ENCODE results near the gene CARD11.
A peak's percentile ranks its signal among the peaks of the same experiment; 100 is the strongest.
"Not testable (repeated sequence)": the region's sequence is repeated elsewhere in the genome, so short reads cannot be mapped to it uniquely, and the experiment has no call there.

The CARD11 gene

DNA sequence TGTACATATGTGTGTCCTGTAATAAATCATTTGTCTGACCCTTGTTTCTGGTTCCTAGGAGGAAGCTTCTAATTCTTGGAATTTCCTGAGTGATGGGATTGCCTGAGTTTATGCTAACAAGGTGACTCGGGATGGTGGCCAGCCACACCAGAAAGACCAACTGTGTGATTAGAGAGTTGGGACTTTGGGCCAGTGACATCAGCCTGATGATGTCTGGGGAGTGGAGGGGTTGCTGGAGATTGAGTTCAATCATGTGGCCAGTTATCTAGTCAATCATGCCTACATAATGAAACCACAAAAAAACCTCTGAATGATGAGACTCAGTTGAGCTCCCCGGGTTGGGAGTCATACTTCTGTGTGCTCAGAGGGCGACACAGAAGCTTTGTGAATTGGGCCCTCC, 23.5 kb upstream of the CARD11 start:
- no peak for DNase-seq

DNA sequence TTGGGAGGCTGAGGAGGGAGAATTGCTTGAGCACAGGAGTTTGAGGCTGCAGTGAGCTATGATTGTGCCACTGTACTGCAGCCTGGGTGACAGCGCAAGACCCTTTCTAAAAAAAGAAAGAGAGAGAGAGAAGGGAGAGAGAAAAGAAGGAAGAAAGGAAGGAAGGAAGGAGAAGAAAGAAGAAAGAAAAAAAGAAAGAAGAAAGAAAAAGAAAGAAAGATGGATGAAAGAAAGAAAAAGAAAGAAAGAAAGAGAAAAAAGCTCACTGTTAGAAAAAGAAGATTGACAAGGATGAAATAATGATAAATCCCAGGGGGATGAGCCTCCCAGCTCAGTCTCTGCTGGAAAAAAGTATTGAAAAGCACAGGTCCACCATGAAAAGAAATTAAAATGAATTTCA, 22.8 kb upstream of the CARD11 start:
- in situ Hi-C loops (cut with HindIII; ENCODE audit: low pct_ligation_motif_present, low pct_unique_long_range_greater_than_20kb, low sequenced_read_pairs), result no loop called here
- no peak for DNase-seq

More for the DNA sequence above, 23.5 kb upstream of the CARD11 start:
- in situ Hi-C loops (cut with HindIII; ENCODE audit: low pct_ligation_motif_present, low pct_unique_long_range_greater_than_20kb, low sequenced_read_pairs), result no loop called here

DNA sequence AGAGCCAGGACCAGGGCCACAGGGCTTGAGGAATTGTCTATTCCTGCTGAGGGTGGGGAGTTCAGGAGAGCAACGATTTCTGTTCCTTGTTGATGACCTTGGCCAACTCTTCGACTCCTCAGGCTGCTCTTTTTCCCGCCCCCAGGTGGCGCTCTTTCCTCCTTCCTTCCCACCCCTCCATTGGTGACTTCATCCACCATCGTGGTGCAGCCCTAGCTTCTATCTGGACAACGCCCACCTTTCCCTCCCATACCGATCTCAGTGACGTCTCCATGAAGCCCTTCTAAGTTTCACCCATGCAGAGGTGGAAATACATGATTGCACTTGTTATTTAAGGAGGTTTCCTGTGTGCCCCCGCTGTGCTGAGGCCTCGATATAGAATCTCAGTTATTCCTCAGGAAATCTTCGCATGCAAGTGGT, 22.1 kb upstream of the CARD11 start:
- peak; percentile 63 for DNase-seq
- in situ Hi-C loops (cut with HindIII; ENCODE audit: low pct_ligation_motif_present, low pct_unique_long_range_greater_than_20kb, low sequenced_read_pairs), result no loop called here

DNA sequence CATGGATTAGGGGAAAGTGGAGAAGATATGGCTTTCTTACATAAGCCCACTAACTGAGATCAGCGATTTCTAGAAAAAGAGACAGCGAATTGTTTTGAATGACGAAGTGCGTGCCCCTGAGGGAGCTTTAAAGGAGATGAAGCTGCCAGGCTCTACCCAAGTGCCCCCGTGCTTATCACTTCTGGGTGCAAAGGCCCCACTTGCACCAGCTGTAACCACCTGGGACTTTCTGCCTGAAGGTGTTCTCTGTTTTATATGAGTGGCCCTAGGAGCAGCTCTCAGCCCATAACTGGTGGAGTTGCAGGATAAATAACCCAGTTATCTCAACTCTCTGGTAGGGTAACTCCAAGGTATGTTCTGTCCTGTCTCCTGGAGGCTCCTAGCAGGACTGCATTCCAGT, 20.4 kb upstream of the CARD11 start:
- DNase-seq, result no peak
- in situ Hi-C loops (cut with HindIII; ENCODE audit: low pct_ligation_motif_present, low pct_unique_long_range_greater_than_20kb, low sequenced_read_pairs), result no loop called here

DNA sequence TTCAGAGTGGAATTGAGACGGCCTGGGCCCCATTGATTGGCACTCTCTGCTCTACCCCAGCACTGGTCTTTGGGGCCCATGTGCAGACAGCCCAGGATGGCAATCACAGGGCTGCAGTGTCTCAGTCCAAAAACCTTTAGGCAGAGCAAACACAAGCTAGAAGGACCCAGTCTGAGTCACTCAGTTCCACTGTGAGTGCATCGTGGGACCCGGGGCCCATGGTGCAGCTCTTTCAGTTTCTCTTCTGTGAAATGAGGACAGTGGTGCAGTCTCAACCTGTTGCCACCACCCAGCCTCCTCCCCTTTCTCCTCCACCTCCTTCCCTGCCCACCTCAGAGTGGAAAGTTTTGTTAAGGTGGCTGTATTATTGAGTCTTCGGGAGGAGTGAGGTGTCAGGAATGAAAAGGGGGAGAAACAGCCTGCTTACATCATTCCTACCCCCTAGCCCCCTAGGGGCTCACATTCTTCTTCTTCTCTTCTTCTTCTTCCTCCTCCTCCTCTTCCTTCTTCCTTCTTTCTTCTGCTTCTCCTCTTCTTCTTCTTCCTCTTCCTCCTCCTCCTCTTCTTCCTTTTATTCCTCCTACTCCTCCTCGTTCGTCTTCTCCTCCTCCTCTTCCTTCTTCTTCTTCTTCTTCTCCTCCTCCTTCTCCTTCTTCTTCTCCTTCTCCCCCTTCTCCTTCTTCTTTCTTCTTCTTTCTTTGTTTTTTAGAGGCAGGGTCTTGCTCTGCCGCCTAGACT, 19.5 kb upstream of the CARD11 start:
- DNase-seq, result no peak
- in situ Hi-C loops (cut with HindIII; ENCODE audit: low pct_ligation_motif_present, low pct_unique_long_range_greater_than_20kb, low sequenced_read_pairs), result no loop called here

DNA sequence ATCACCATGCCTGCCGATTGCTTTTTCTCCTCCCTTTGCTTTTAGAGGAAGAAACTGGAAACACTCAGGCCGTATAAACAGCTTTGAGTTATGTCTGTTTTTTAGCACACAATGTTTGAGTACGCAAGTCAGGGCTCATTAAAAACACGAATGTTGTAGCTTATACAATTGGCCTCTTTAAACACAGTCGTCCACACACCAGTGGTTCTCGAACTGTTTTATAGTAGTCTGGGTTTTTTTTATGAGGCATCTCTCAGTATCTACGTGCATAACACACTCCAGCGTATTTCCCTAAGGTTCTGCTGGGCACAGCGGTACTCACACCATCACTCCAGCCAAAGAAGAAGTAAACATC, 13.4 kb upstream of the CARD11 start:
- in situ Hi-C loops (cut with HindIII; ENCODE audit: low pct_ligation_motif_present, low pct_unique_long_range_greater_than_20kb, low sequenced_read_pairs), result no loop called here
- DNase-seq, result no peak

DNA sequence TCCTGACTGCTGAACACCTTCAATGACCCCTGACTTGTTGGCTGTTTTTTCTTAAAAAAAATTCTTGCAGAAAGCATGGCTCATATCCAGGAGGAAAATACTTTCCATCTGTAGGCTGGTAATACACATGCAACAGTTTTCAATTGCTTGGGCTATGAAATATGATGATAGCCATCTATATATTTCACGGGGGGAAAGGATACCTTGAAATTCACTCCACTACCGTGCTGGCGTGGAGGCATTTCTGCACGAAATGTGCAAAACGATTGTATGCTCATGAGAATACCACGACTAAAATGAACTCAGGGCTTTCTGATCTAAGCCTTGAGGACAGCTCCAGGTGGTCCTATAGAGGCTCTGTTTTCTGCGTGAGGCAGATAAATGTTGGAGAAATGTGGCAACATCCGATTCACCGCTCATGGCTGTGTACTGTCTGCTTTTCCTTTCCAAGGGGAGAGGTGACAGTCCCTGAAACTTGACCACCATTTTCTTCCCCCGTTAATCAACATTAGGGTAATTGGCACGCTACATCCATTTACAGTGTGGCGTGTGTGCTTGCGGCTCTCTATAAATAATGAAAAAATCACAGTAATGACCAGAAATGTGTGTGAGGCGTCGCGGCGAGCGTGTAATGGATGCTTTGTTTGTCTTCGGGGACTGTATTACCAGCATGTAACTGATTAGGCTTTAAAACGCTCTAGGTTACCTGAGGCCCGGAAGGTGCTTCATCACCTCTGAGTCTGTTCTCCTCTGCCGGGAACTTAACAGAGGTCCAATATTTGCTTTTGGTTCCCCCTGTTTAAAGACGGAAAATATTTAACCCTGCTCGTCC, 12.8 kb upstream of the CARD11 start:
- in situ Hi-C loops (cut with HindIII; ENCODE audit: low pct_ligation_motif_present, low pct_unique_long_range_greater_than_20kb, low sequenced_read_pairs), result no loop called here
- DNase-seq, result no peak

DNA sequence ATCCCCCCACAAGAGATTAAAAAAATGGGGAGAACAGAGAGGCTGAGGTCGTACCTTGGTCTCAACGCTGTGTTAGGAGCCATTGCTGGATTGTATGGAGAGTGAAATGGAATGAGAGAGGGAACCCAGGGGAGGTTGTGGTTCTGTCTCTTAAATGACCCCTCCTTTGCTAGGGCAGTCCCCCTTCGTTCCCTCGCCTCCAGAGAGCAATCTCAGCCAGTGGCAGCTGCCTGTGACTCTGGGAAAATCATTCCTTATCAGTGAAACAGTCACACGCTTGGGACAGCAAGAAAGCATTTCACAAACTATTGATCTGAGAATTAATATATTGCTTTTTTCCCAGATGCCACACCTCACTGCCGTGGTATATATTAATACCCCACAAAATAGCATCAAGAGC, 12.0 kb upstream of the CARD11 start:
- DNase-seq, result no peak
- in situ Hi-C loops (cut with HindIII; ENCODE audit: low pct_ligation_motif_present, low pct_unique_long_range_greater_than_20kb, low sequenced_read_pairs), result no loop called here

DNA sequence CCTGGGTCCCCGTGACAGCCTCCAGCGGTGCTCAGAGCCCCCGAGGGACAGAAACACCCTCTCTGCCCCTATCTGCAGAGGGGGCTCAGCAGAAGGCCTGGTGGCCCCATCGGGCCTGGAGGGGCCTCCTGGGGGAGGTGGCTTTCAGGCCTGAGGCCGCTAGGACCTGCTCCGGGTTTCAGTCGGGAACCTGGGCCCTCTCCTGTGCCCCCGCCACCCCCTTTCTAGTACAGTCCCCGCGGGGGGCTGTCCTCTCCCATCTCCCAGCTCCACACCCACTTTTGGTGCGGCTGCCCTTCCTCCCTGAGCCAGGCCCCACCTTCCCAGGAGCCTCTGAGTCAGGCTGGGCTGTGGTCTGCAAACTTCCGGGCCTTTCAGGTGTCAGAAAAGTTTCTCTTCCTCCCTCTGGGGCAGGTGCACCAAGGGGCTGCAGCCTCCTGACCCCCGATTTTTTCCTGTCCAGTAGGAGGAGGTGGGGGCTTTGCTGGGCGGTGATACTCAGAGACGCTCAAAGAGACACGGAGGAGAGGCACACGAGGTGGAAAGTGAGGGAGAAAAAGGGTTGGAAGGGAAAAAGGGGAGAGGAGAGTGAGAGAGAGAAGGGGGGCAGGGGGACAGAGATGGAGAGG, 692 bp downstream of the CARD11 start:
- in situ Hi-C loops (cut with HindIII; ENCODE audit: low pct_ligation_motif_present, low pct_unique_long_range_greater_than_20kb, low sequenced_read_pairs), result no loop called here
- peak; percentile 58 for DNase-seq

DNA sequence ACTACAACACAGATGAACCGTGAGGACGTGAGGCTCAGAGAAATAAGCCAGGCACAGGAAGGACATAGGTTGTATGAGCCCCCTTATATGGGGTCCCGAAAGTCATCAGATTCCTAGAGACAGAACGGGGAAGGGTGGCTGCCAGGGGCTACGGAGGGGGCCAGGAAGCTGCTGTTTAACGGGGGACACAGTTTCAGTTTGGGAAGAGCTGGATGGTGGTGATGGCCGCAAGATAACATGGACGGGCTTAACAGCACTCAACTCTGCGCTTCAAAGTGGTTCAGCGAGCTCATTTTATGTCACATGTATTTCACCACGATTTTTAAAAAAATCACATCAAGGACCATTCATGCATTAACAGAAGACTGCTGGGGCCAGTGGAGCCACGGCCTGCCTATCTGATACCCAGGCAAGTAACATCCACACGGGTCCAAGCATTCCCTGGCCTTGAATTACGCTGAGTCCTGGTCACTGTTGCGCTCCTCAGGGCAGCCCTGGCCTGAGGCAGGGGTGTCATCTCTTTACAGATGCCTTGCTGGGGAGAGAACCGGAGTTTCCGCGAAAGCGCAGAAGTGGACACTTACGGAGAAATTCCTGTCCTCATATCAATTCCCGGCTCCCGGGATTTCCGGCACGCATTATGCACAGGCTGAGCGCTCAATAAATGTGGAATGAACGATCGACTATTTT, 1.5 kb downstream of the CARD11 start:
- in situ Hi-C loops (cut with HindIII; ENCODE audit: low pct_ligation_motif_present, low pct_unique_long_range_greater_than_20kb, low sequenced_read_pairs), result no loop called here

DNA sequence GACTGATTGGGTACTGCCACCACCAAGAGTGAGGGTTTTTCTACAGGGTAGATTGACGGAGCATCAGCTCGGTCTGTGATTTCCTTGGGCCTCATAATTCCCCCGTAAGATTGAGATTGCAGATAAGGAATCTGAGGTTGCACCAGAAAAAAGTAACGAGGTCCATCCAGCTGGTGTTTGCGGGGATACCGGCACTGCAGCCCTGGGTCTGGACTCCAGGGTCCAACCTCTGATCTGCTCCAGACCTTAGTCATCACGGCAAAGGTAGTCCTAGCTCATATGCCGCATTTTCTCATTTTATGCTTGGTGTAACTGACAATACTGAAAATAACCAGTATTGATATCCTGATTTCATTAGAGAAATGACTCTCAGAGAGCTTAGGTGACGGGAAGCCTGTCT, 3.9 kb downstream of the CARD11 start:
- DNase-seq, result no peak
- in situ Hi-C loops (cut with HindIII; ENCODE audit: low pct_ligation_motif_present, low pct_unique_long_range_greater_than_20kb, low sequenced_read_pairs), result no loop called here

More for the DNA sequence above, 1.5 kb downstream of the CARD11 start:
- DNase-seq, result no peak

DNA sequence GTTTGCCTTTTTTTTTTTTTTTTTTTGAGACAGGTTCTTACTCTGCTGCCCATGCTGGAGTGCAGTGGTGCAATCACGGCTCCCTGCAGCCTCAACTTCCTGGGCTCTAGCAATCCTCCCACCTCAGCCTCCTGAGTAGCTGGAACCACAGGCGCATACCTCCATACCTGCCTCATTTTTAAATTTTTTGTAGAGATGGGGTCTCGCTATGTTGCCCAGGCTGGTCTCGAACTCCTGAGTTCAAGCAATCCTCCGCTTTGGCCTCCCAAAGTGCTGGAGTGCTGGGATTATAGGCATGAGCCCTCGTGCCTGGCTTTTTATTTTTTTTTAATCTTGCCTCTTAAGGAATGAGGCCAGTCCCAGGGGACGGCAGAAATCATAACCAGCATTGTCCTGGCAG, 5.7 kb downstream of the CARD11 start:
- DNase-seq; in situ Hi-C loops (cut with HindIII; ENCODE audit: low pct_ligation_motif_present, low pct_unique_long_range_greater_than_20kb, low sequenced_read_pairs): not testable (repeated sequence)

DNA sequence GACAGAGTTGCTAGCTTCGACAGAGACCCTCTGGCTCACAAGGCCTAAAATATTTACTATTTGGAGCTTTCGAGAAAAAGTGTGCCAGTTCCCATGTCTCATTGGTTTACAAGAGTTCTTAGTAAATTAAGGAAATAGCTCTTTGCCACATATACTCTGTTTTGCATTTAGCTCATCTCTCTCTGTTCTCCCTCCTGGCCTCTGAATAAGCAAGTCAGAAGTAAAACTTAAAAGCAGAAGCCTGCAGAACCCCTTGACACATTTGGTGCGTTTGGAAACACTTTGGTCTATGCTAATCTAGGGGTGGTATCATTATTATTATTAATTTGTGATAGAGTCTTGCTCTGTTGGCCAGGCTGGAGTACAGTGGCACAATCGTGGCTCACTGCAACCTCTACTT, 6.4 kb downstream of the CARD11 start:
- in situ Hi-C loops (cut with HindIII; ENCODE audit: low pct_ligation_motif_present, low pct_unique_long_range_greater_than_20kb, low sequenced_read_pairs), result no loop called here
- no peak for DNase-seq

DNA sequence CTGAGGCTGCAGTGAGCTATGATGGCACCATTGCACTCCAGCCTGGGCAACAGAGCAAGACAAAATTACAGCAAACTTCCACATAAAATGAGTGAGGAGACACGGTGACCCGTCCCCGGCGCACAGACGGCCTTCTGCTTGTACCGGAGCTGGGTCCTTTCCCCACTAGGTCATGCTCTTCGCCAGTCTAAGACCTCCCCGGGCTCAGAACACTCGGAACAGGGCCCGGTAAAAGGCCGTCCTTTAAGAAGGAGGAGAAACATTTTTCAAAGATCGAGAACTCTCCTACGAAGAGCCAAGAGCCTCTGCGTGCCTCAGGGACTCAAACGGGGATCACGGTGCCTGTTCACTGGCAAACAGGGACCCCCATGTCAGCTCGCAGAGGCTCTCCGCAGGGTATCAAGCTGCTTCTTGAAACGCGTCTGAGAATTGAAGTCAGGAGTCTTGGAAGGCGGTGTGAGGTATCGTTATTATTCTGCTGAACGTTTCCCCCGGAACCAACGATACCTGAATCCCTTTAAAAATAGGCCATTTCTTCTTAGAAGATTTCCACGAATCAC, 9.0 kb downstream of the CARD11 start:
- in situ Hi-C loops (cut with HindIII; ENCODE audit: low pct_ligation_motif_present, low pct_unique_long_range_greater_than_20kb, low sequenced_read_pairs), result no loop called here
- DNase-seq, result no peak

DNA sequence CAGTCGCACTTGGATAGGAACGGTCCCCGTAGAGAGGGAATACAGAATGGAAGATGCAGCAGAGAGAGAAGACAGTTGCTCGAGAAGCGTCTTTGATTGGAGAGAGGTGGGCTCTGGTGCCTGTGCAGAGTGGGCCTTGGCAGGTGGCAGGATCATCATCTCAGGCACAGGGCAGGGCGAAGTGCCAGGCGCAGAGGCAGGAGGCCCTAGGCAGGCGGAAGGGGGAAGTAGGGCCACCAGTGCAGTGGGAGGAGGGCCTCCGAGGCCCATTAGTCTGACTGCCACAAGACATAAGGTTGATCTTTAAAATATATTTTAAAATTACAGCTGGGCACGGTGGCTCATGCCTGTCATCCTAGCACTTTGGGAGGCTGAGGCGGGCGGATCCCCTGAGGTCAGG, 10.1 kb downstream of the CARD11 start:
- in situ Hi-C loops (cut with HindIII; ENCODE audit: low pct_ligation_motif_present, low pct_unique_long_range_greater_than_20kb, low sequenced_read_pairs), result no loop called here
- no peak for DNase-seq

DNA sequence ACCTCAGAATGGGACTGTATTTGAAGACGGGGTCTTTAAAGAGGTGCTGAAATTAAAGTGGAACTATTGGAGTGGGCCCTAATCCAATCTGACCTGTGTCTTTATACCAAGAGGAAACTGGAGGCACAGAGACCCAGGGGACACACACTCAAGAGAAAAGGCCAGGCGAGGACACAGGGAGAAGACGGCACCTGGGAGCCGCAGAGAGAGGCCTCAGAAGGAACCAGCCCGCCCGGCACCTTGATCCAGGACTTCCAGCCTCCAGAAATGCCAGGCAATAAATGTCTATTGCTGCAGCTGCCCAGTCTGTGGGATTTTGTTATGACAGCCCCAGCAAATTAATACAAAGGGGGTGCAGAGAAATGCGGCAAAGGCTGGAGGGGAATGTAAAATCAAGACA, 10.5 kb downstream of the CARD11 start:
- no peak for DNase-seq
- in situ Hi-C loops (cut with HindIII; ENCODE audit: low pct_ligation_motif_present, low pct_unique_long_range_greater_than_20kb, low sequenced_read_pairs), result no loop called here

DNA sequence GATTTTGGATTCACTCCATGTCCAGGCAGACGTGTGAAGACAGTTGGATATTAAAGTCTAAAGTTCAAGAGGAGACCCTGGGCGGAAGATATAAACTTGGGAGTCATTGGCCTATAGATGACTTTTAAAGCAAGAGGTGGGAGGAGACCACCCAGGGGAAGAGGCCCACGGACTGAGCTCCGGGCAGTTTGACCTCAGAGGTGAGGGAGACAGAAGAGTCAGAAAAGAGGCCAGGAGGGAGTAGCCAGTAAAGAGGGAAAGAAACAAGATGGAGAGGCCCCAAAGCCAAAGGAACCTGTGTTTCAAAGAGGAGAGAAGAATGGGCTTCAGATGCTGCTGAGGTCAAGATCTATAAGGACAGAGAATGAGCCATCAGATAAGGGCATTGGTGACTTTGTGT, 11.4 kb downstream of the CARD11 start:
- in situ Hi-C loops (cut with HindIII; ENCODE audit: low pct_ligation_motif_present, low pct_unique_long_range_greater_than_20kb, low sequenced_read_pairs), result no loop called here
- no peak for DNase-seq

DNA sequence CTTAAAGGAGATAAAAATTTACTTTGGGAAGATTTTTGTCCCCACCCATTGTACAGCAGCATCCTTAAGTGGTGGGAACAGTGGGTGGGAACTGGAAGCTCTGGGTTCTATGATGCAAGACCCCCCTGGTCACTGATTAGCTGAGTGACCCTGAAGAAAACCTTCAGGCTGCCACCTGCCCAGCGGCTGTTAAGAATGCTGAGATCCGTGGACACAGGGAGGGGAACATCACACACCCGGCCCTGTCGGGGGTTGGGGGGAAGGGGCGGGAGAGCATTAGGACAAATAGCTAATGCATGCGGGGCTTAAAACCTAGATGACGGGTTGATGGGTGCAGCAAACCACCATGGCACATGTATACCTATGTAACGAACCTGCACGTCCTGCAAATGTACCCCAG, 14.5 kb downstream of the CARD11 start:
- DNase-seq, result no peak
- in situ Hi-C loops (cut with HindIII; ENCODE audit: low pct_ligation_motif_present, low pct_unique_long_range_greater_than_20kb, low sequenced_read_pairs), result no loop called here

DNA sequence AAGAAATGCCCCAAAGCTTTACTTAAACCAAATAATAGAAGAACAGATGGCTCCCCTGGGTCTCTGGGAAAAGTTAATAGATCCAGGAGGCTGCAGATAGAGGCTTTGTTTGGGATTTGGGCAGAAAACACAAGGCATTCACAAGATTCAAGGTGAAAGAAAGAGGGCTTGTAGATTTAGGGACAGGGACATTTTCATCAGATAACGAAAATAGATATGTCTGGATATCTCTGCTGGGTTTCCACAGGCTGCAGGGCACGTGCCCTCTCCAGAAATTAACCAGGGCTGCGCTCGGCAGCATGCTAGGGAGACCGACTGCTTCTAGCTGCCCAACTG, 14.9 kb downstream of the CARD11 start:
- in situ Hi-C loops (cut with HindIII; ENCODE audit: low pct_ligation_motif_present, low pct_unique_long_range_greater_than_20kb, low sequenced_read_pairs), result no loop called here
- DNase-seq, result no peak
